Measurements from ENCODE around the gene KIF20B. TPM values are rescaled to one million over a fixed set of nuclear protein-coding genes. Genes with fewer than 3 reads are reported as not detected.

The KIF20B gene
- total RNA-seq, 1 experiment from 2014 or later, result 48.1 TPM

DNA sequence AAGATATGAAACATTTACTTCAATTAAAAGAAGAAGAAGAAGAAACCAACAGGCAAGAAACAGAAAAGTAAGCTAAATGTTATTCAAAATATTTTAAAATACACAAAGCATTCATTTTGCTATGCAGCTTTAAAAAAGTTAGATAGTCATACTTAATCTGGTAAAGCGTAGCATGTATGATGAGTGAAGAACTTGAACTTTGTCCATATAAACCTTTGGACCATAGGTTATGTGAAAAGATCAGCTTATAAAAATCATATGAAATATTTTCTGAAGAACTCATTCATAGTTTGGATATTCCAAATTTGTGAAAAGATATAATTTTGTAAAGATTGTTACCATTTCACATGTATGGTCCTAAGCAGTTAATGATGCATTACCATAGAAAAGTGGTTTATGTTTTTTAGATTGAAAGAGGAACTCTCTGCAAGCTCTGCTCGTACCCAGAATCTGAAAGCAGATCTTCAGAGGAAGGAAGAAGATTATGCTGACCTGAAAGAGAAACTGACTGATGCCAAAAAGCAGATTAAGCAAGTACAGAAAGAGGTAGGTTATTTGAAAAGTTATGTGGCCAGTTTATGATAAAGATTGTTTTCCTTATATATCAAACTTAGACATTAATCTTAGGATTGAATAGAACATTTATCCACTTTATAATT is 37.3 kb downstream of the KIF20B start:
- BruUV-seq (replicated peaks), result no TSS peak
- ChIA-PET CTCF (no interaction called here), POLR2A (interaction anchor here (0.6 kb wide), 1 partner anchor 280 kb away, joined by 4 read pairs; no protein-coding TSS in a partner anchor)
- Histone ChIP-seq H3K4me3 (ENCODE audit: low read depth in 2 of 2, low read length in 2 of 2) (no peak overlapping the region), H3K27ac (ENCODE audit: low read length) (no peak overlapping the region), H3K27me3 (ENCODE audit: control insufficient read depth, insufficient read depth, low read length) (no peaks in the 10 kb centered on the region), H3K4me1 (ENCODE audit: control insufficient read depth, insufficient read depth, low read length) (no peaks in the 10 kb centered on the region), H3K36me3 (ENCODE audit: control insufficient read depth, insufficient read depth, low read length) (peaks cover 41% of the 10 kb centered on the region), H3K9me3 (ENCODE audit: control insufficient read depth, insufficient read depth, low read depth, low read length) (no peaks in the 10 kb centered on the region)
- TF ChIP-seq SIN3A (IDR thresholded peaks at IDR 0.05; ENCODE audit: borderline replicate concordance, insufficient read depth, low read depth, low read length) (no peak), POLR2AphosphoS5 (IDR thresholded peaks at IDR 0.05; ENCODE audit: low read depth, low read length) (no peak), TCF7L2 (IDR thresholded peaks at IDR 0.05; ENCODE audit: low read depth, low read length) (no peak), CTCF (IDR thresholded peaks at IDR 0.05) (no peak)
- TF ChIP-seq, protein P1, sequence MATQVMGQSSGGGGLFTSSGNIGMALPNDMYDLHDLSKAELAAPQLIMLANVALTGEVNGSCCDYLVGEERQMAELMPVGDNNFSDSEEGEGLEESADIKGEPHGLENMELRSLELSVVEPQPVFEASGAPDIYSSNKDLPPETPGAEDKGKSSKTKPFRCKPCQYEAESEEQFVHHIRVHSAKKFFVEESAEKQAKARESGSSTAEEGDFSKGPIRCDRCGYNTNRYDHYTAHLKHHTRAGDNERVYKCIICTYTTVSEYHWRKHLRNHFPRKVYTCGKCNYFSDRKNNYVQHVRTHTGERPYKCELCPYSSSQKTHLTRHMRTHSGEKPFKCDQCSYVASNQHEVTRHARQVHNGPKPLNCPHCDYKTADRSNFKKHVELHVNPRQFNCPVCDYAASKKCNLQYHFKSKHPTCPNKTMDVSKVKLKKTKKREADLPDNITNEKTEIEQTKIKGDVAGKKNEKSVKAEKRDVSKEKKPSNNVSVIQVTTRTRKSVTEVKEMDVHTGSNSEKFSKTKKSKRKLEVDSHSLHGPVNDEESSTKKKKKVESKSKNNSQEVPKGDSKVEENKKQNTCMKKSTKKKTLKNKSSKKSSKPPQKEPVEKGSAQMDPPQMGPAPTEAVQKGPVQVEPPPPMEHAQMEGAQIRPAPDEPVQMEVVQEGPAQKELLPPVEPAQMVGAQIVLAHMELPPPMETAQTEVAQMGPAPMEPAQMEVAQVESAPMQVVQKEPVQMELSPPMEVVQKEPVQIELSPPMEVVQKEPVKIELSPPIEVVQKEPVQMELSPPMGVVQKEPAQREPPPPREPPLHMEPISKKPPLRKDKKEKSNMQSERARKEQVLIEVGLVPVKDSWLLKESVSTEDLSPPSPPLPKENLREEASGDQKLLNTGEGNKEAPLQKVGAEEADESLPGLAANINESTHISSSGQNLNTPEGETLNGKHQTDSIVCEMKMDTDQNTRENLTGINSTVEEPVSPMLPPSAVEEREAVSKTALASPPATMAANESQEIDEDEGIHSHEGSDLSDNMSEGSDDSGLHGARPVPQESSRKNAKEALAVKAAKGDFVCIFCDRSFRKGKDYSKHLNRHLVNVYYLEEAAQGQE (IDR thresholded peaks at IDR 0.05; ENCODE audit: insufficient read depth in 1 of 2, low read depth in 2 of 2, low read length in 1 of 2), result no peak
- DNase-seq (ENCODE audit: low read depth, low spot score), result no peak
- no peak for ATAC-seq
- intact Hi-C loops (cut with micrococcal nuclease; ENCODE audit: unreplicated experiment), result no loop called here
- in situ Hi-C loops (cut with HindIII; ENCODE audit: low pct_unique_long_range_greater_than_20kb, low sequenced_read_pairs), result no loop called here

DNA sequence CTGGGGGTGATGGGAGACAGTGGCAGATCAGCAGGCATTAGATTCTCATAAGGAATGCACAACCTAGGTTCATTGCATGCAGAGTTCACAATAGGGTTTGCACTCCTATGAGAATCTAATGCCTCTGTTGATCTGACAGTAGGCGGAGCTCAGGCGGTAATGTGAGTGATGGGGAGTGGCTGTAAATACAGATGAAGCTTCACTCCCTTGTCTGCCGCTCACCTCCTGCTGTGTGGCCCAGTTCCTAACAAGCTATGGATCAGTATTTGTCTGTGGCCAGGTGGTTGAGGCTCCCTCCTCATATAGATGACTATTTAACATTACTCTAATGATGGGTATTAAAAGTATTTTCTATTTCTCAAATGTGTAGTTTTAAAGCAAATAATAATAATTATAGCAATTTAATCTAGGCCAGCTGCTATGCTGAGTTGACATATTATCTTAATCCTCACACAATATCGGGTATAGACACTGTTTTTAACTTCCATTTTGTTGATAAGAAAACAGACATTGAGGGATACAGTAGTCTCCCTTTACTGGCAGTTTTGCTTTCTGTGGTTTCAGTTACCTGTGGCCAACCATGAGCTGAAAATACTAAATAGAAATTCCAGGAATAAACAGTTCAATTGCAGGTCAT is 39.9 kb downstream of the KIF20B start:
- no peak for DNase-seq (ENCODE audit: low read depth, low spot score)
- H3K9me3 ChIP-seq (ENCODE audit: control insufficient read depth, insufficient read depth, low read depth, low read length), result no peaks in the 10 kb centered on the region
- peaks cover 40% of the 10 kb centered on the region for H3K36me3 ChIP-seq (ENCODE audit: control insufficient read depth, insufficient read depth, low read length)
- intact Hi-C loops (cut with micrococcal nuclease; ENCODE audit: unreplicated experiment) (no loop called here), in situ Hi-C loops (cut with HindIII; ENCODE audit: low pct_unique_long_range_greater_than_20kb, low sequenced_read_pairs) (no loop called here)
- H3K27ac ChIP-seq (ENCODE audit: low read length), result no peak overlapping the region
- ATAC-seq, result no peak
- H3K4me1 ChIP-seq (ENCODE audit: control insufficient read depth, insufficient read depth, low read length), result no peaks in the 10 kb centered on the region
- no peaks in the 10 kb centered on the region for H3K27me3 ChIP-seq (ENCODE audit: control insufficient read depth, insufficient read depth, low read length)
- no peak overlapping the region for H3K4me3 ChIP-seq (ENCODE audit: low read depth in 2 of 2, low read length in 2 of 2)
- no TSS peak for BruUV-seq (replicated peaks)
- TF ChIP-seq SIN3A (IDR thresholded peaks at IDR 0.05; ENCODE audit: borderline replicate concordance, insufficient read depth, low read depth, low read length), result no peak
- no peak for TF ChIP-seq POLR2AphosphoS5 (IDR thresholded peaks at IDR 0.05; ENCODE audit: low read depth, low read length)
- TF ChIP-seq, protein P1 (IDR thresholded peaks at IDR 0.05; ENCODE audit: insufficient read depth in 1 of 2, low read depth in 2 of 2, low read length in 1 of 2), result no peak
- TF ChIP-seq TCF7L2 (IDR thresholded peaks at IDR 0.05; ENCODE audit: low read depth, low read length), result no peak
- TF ChIP-seq CTCF (IDR thresholded peaks at IDR 0.05), result no peak
- ChIA-PET CTCF (no interaction called here), POLR2A (no interaction called here)
